Measurements from ENCODE around the gene DCTN3. TPM values are rescaled to one million over a fixed set of nuclear protein-coding genes. Genes with fewer than 3 reads are reported as not detected.
"Not testable (repeated sequence)": the region's sequence is repeated elsewhere in the genome, so short reads cannot be mapped to it uniquely, and the experiment has no call there.

DCTN3 gene
- total RNA-seq, 1 donor from 2014 or later, result 59.3 TPM

DNA sequence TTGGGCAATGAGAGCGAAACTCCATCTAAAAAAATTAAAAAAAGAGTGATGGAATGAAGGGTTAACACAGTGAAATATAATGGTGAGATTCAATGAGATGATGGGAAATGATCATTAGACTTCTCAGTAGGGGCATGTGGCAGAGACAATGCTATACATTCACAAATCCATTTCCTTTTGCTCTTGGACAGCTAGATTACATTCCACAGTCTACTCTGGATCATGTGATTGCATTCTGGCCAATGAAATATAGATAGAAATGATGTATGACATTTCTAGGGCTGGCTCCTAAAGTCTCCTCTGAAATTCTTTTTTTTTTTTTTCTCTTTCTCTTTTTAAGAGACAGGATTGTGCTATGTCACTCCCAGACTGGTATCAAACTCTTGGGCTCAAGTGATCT, 22.4 kb upstream of the DCTN3 start:
- Mint-ChIP-seq H3K4me1 (ENCODE audit: low read depth) (peaks cover 31% of the 10 kb centered on the region), H3K9me3 (no peaks in the 10 kb centered on the region), H3K4me3 (no peak overlapping the region), H3K36me3 (ENCODE audit: low read depth) (no peaks in the 10 kb centered on the region), H3K27ac (no peak overlapping the region), H3K27me3 (ENCODE audit: insufficient read depth) (no peaks in the 10 kb centered on the region)
- intact Hi-C loops (cut with micrococcal nuclease), result no loop called here
- no peak for DNase-seq (ENCODE audit: low spot score)

DNA sequence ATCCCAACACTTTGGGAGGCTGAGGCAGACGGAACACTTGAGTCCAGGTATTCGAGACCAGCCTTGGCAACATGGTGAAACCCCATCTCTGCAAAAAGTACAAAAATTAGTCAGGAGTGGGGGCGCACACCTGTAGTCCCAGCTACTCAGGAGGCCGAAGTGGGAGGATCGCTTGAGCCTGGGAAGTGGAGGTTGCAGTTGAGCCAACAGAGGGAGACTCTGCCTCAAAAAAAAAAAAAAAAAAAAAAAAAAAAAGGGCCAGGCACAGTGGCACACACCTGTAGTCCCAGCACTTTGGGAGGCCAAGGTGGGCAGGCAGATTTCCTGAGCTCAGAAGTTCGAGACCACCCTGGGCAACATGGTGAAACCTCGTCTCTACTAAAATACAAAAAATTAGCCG, 19.0 kb upstream of the DCTN3 start:
- H3K36me3 Mint-ChIP-seq (ENCODE audit: low read depth), result peaks cover 16% of the 10 kb centered on the region
- not testable (repeated sequence) for H3K9me3 Mint-ChIP-seq; H3K4me3 Mint-ChIP-seq; H3K27ac Mint-ChIP-seq; H3K27me3 Mint-ChIP-seq (ENCODE audit: insufficient read depth); DNase-seq (ENCODE audit: low spot score)
- intact Hi-C loops (cut with micrococcal nuclease), result loop anchor here (5.0 to 10.0 kb wide), 2 partner anchors 37 to 435 kb away; partner anchors contain the start of genes FANCG and VCP
- H3K4me1 Mint-ChIP-seq (ENCODE audit: low read depth), result peaks cover 32% of the 10 kb centered on the region

DNA sequence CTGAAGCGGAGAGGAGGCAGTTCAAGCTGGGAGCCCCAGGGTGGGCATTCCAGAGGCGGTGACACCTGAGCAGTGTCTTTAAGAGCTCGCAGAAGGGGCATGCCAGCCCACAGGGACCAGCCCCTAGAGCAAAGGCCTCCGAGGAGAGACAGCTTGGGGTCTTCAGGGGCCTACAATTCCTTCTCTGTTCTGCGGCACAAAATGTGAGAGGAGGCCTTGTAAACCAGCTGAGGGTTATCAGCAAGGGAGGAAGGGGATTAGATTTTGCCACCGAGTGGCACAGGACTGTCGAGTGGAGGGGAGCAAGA, 17.8 kb upstream of the DCTN3 start:
- no peak for DNase-seq (ENCODE audit: low spot score)
- peak overlapping the region; percentile 97 for H3K4me3 Mint-ChIP-seq
- peak overlapping the region; percentile 62 for H3K27ac Mint-ChIP-seq
- H3K4me1 Mint-ChIP-seq (ENCODE audit: low read depth), result peaks cover 39% of the 10 kb centered on the region
- peaks cover 22% of the 10 kb centered on the region for H3K36me3 Mint-ChIP-seq (ENCODE audit: low read depth)
- intact Hi-C loops (cut with micrococcal nuclease), result loop anchor here (1.0 to 10.0 kb wide), 3 partner anchors 26 to 437 kb away; partner anchors contain the start of genes FANCG and VCP
- H3K27me3 Mint-ChIP-seq (ENCODE audit: insufficient read depth), result no peaks in the 10 kb centered on the region
- no peaks in the 10 kb centered on the region for H3K9me3 Mint-ChIP-seq

DNA sequence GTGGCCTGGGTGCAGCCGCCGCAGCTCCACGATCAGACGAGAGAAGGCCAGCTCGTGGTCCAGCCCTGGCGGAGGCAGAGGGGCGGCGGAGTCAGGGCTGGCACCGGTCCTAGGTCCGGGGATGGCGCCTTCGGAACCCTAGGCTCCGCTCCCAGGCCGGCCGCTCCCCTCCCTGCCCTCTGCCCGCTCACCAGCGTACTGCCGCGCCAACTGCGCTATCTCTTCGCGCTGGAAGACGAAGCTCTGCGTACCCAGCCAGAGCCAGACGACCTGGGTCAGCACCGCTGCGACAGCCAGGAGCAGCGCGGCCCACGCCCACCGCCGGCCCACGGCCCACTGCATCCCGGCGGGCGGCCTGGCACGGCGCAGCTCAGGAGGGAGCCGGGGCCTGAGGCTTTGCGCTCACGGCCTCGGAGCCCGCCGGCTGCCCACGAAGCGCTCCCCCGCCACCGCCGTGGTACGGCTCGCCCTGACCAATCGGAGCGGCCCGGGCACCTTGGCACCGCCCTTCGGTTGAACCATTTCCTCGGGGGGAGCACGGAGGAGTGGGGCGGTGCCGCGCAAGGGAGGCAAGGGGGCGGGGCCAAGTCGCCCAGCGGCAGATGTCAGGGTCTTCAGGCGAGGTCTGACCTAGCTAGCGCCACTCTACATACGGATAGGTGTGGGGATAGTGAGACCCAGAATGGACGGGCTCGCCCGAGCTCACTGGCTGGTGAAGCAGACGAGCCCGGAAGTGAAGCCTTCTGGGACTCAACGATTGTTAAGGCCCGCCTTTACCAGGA, 17.3 kb upstream of the DCTN3 start, which contains the start of gene SIGMAR1:
SIGMAR1 (minus strand) TSS at position 432 of the 782 bp plus-strand sequence; CDS start at position 342, 90 bp downstream.
- Mint-ChIP-seq H3K9me3 (no peaks in the 10 kb centered on the region), H3K36me3 (ENCODE audit: low read depth) (peaks cover 25% of the 10 kb centered on the region), H3K27ac (peak within 1 kb of the TSS; percentile 88), H3K4me1 (ENCODE audit: low read depth) (peaks cover 39% of the 10 kb centered on the region), H3K4me3 (peak within 1 kb of the TSS; percentile 97), H3K27me3 (ENCODE audit: insufficient read depth) (no peaks in the 10 kb centered on the region)
- intact Hi-C loops (cut with micrococcal nuclease), result loop anchor here (1.0 to 10.0 kb wide), 7 partner anchors 9 to 437 kb away; partner anchors contain the start of genes DCTN3, DNAI1, FAM219A and FANCG
- DNase-seq (ENCODE audit: low spot score), result peak; percentile 94

DNA sequence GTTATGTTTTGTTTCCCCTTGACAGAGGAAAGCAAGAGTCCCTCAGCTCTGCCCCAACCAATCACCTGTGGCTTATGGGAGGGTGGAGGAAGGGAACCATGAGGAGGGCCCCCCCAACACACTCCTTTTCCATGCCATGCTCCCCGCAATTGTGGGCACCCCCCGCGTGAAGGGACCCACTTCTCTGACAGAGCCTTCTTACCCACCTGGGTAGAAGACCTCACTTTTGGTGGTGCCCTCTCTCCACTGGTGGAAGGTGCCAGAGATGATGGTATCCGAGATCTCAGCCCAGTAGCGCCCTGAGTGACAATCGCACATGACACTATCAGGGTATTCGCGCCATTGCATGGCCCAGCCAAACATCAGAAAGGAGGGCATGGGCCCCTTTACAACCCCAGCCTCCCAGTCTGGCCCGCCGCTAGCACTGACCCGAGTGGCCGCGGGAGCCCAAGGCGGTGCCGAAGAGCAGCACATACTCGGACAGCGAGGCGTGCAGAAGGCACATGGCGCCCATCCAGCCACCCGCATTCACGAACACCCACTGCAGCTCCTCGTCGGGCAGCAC, 16.6 kb upstream of the DCTN3 start:
- Mint-ChIP-seq H3K27me3 (ENCODE audit: insufficient read depth) (no peaks in the 10 kb centered on the region), H3K9me3 (no peaks in the 10 kb centered on the region), H3K4me3 (peak overlapping the region; percentile 97), H3K4me1 (ENCODE audit: low read depth) (peaks cover 39% of the 10 kb centered on the region), H3K36me3 (ENCODE audit: low read depth) (peaks cover 31% of the 10 kb centered on the region), H3K27ac (peak overlapping the region; percentile 88)
- DNase-seq (ENCODE audit: low spot score), result peak; percentile 15
- intact Hi-C loops (cut with micrococcal nuclease), result loop anchor here (1.0 to 10.0 kb wide), 6 partner anchors 9 to 438 kb away; partner anchors contain the start of genes DCTN3, DNAI1, FAM219A and FANCG

DNA sequence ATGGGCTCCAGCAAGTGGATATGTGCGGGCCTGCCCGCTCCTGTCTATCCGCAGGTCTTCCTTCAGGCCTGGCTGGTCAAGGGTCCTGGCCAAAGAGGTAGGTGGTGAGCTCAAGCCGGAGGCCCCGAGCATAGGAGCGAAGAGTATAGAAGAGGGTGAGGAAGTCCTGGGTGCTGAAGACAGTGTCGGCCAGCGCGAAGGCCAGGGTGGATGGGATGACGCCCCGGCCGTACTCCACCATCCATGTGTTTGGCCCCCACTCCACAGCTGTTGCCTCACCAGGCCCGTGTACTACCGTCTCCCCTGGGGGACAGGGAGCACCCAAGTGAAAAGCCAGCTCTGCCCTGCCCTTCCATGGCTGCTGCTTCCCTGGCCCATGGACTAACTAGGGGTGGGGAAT, 15.3 kb upstream of the DCTN3 start:
- intact Hi-C loops (cut with micrococcal nuclease), result loop anchor here (5.0 to 10.0 kb wide), 2 partner anchors 33 to 439 kb away; partner anchors contain the start of genes FANCG and VCP
- Mint-ChIP-seq H3K36me3 (ENCODE audit: low read depth) (peaks cover 31% of the 10 kb centered on the region), H3K9me3 (no peaks in the 10 kb centered on the region), H3K27me3 (ENCODE audit: insufficient read depth) (peaks cover 3% of the 10 kb centered on the region), H3K4me3 (peak overlapping the region; percentile 97), H3K27ac (peak overlapping the region; percentile 40), H3K4me1 (ENCODE audit: low read depth) (peaks cover 34% of the 10 kb centered on the region)
- no peak for DNase-seq (ENCODE audit: low spot score)

DNA sequence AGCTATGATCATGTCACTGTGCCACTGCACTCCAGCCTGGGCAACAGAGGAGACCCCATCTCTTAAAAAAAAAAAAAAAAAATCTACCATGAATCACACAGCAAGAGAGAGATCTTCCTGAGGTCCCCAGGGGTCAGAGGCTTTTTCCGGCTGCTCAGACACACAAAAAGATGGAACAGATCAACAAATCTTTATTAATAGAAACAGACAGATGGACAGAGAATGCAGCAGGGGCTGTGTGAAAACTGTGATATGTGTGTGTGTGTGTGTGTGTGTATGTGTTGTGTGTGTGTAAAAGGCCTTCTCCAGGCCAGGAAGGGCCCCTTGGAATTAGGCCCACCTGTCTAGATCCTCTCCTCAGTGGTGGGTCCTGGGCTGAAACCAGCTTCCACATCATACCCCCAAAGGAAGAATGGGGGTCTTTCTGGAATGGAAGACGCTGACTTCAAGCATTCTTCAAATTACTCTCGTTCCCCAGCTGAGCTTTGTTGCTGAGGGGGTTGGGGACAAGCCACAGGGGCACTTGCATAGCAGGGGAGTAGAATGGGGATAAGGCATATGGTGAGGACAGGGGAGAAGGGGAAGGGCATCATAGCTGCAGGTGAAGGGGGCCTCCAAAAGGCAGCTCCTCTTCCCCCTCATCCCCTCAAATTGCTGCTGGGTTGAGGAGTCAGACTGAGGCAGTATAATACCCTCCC, 14.4 kb upstream of the DCTN3 start:
- Mint-ChIP-seq H3K4me1 (ENCODE audit: low read depth) (peaks cover 39% of the 10 kb centered on the region), H3K9me3 (no peaks in the 10 kb centered on the region), H3K4me3 (peak overlapping the region; percentile 59), H3K27ac (no peak overlapping the region), H3K36me3 (ENCODE audit: low read depth) (peaks cover 31% of the 10 kb centered on the region), H3K27me3 (ENCODE audit: insufficient read depth) (peaks cover 12% of the 10 kb centered on the region)
- DNase-seq (ENCODE audit: low spot score), result no peak
- intact Hi-C loops (cut with micrococcal nuclease), result loop anchor here (1.0 to 10.0 kb wide), 3 partner anchors 22 to 440 kb away; partner anchors contain the start of genes FANCG, RPP25L and VCP

DNA sequence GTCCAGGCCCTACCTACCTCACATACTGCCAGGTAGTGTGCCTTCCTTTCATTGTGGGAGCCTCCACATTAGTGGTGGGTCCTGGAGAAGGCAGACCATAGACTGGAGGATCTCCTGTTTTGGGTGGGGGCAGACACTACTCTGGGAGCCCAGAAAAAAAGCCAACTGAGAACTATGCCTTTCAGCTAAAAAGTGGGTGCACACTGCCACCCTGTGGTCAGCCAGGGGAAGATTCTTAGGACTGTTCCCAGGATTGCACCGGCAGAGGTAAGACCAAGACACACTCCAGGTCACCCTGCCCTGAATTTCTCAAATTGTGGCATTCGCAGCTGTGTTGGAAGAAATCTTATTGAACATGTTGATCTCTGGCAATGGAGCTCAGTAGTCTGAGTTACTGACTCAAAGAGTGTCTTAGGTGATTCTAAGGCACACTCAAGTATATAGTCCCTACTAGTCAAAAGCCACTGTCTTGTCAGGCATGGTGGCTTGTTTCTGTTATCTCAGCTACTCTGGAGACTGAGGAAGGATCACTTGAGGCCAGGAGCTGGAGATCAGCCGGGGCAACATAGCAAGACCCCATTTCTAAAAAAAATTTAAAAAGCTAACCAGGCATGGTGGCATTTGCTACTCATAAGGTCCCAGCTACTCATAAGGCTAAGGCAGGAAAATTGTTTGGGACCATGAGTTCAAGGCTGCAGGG, 13.7 kb upstream of the DCTN3 start:
- H3K27ac Mint-ChIP-seq, result no peak overlapping the region
- H3K4me3 Mint-ChIP-seq, result peak overlapping the region; percentile 59
- H3K27me3 Mint-ChIP-seq (ENCODE audit: insufficient read depth), result peaks cover 19% of the 10 kb centered on the region
- H3K36me3 Mint-ChIP-seq (ENCODE audit: low read depth), result peaks cover 31% of the 10 kb centered on the region
- peak; percentile 62 for DNase-seq (ENCODE audit: low spot score)
- intact Hi-C loops (cut with micrococcal nuclease), result loop anchor here (1.0 to 10.0 kb wide), 2 partner anchors 22 to 441 kb away; partner anchors contain the start of genes FANCG, RPP25L and VCP
- peaks cover 39% of the 10 kb centered on the region for H3K4me1 Mint-ChIP-seq (ENCODE audit: low read depth)
- H3K9me3 Mint-ChIP-seq, result no peaks in the 10 kb centered on the region

DNA sequence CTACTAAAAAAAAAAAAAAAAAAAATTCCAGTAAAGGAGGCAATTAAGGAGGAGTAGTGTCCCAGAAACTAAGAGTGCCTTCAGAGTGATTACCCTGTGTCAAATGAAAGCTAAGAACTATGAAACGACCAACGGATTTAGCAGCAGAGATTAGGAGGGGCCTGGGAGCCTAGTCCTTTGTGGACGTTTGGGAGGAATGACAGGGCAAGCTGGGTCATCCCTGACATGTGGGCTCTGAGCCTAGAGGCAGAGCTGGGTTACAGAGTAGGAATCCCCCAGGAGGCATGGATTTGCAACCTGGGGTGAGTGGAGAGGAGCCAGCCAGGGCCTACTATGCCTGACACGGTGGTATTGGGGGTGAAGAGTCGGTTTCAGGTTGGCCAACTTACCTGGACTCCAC, 12.9 kb upstream of the DCTN3 start:
- intact Hi-C loops (cut with micrococcal nuclease), result loop anchor here (10.0 kb wide), 1 partner anchor 442 kb away; the partner anchor contains the start of genes FANCG and VCP
- no peaks in the 10 kb centered on the region for H3K9me3 Mint-ChIP-seq

DNA sequence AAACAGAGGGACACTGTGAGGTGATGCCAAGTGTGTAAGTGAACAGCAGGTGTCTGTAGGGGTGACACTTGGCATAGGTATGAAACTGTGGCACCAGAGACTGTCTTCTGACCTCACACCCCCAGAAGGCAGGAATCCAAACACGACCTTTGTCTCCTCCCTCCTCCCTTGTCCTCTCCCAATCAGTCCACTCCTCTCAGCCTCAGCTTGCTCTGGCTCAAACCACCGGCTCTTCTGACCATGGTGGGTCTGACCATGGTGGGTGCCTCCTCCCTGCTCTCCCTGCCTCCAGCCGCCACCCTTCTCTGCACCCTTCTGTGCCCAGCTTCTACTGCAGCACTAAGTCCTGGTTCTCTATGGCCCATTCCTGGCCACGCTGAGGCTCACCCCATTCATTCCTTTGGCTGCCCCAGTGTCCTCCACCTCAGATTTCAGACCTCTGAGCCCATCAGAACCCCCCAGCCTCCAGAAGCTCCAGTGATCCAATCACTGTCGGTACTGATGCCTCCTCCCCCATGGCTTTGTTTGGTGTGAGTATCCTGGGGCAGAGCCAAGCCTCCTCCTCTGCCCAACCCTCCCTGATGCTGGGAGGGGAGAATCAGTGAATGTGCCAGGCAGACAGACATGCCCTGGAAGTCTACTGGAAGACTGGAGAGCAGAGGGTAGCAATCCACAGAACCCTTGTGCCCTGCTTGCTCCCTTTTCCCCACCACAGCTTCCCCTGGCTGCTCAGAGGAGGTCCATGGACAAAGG, 10.3 kb upstream of the DCTN3 start:
- H3K4me3 Mint-ChIP-seq, result peak overlapping the region; percentile 11
- DNase-seq (ENCODE audit: low spot score), result no peak
- H3K27ac Mint-ChIP-seq, result no peak overlapping the region
- H3K36me3 Mint-ChIP-seq (ENCODE audit: low read depth), result peaks cover 29% of the 10 kb centered on the region
- peaks cover 46% of the 10 kb centered on the region for H3K27me3 Mint-ChIP-seq (ENCODE audit: insufficient read depth)
- no peaks in the 10 kb centered on the region for H3K9me3 Mint-ChIP-seq
- H3K4me1 Mint-ChIP-seq (ENCODE audit: low read depth), result peaks cover 31% of the 10 kb centered on the region
- intact Hi-C loops (cut with micrococcal nuclease), result loop anchor here (10.0 kb wide), 1 partner anchor 444 kb away; the partner anchor contains the start of genes FANCG and VCP

More for the DNA sequence above, 12.9 kb upstream of the DCTN3 start:
- H3K27me3 Mint-ChIP-seq (ENCODE audit: insufficient read depth), result peaks cover 24% of the 10 kb centered on the region
- H3K4me3 Mint-ChIP-seq, result no peak overlapping the region
- H3K27ac Mint-ChIP-seq, result no peak overlapping the region
- DNase-seq (ENCODE audit: low spot score), result no peak
- H3K36me3 Mint-ChIP-seq (ENCODE audit: low read depth), result peaks cover 35% of the 10 kb centered on the region
- H3K4me1 Mint-ChIP-seq (ENCODE audit: low read depth), result peaks cover 37% of the 10 kb centered on the region

DNA sequence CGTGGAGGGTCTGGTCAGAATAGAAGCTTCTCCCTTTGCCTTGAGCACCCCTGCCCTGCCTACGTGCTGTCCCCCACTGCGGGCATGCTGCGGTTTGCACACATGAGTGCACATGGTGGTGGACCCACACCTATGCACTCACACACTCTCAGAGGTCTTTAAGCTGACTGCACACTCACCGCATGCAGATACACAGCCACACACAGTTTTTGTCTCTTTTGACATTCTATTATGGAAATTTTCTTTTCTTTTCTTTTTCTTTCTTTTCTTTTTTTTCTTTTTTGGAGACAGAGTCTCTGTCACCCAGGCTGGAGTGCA, 9.2 kb upstream of the DCTN3 start:
- H3K9me3 Mint-ChIP-seq, result no peaks in the 10 kb centered on the region
- peaks cover 20% of the 10 kb centered on the region for H3K36me3 Mint-ChIP-seq (ENCODE audit: low read depth)
- no peak for DNase-seq (ENCODE audit: low spot score)
- H3K4me3 Mint-ChIP-seq, result peak overlapping the region; percentile 74
- peaks cover 22% of the 10 kb centered on the region for H3K4me1 Mint-ChIP-seq (ENCODE audit: low read depth)
- H3K27me3 Mint-ChIP-seq (ENCODE audit: insufficient read depth), result peaks cover 51% of the 10 kb centered on the region
- no peak overlapping the region for H3K27ac Mint-ChIP-seq
- intact Hi-C loops (cut with micrococcal nuclease), result loop anchor here (1.0 kb wide), 1 partner anchor 17 kb away; the partner anchor contains the start of gene RPP25L
